ENCODE data around the gene DUSP10.

DUSP10 gene

DNA sequence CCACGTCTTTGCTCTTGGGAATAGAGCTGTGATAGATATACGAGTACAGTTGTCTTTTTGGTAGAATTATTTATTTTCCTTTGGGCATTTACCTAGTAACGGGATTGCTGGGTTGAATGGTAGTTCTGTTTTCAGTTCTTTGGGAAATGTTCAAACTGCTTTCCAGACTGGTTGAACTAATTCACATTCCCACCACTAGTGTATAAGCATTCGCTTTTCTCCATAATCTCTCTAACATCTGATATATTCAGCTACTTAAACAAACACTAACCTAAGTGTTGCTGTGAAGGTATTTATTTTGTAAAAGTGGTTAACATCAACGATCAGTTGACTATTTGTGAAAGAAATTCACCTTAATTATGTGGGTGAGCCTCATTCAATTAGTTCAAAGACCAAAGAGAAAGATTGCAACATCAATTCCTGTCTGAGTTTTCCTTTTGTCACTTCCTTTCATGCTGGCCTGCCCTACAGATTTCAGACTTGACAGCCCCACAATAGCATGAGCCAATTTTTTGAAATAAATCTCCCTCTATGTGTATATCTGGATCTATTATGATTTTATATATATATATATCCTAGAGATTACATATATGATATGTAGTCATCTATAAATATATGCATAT lies 26.7 kb upstream of the DUSP10 start:
- H3F3A ChIP-seq (ENCODE audit: low read depth) = no peaks in the 10 kb centered on the region
- no peaks in the 10 kb centered on the region for H4K20me1 ChIP-seq (ENCODE audit: insufficient read depth, low read length, poor library complexity, severe bottlenecking)
- H3K27me3 ChIP-seq (ENCODE audit: insufficient read depth, low read length, poor library complexity, severe bottlenecking) = no peaks in the 10 kb centered on the region
- no peaks in the 10 kb centered on the region for H3K9me2 ChIP-seq (replicated peaks; ENCODE audit: low read depth, low read length)
- no peak for TF ChIP-seq EZH2phosphoT487 (IDR thresholded peaks at IDR 0.05; ENCODE audit: borderline replicate concordance)
- TF ChIP-seq, protein P1, sequence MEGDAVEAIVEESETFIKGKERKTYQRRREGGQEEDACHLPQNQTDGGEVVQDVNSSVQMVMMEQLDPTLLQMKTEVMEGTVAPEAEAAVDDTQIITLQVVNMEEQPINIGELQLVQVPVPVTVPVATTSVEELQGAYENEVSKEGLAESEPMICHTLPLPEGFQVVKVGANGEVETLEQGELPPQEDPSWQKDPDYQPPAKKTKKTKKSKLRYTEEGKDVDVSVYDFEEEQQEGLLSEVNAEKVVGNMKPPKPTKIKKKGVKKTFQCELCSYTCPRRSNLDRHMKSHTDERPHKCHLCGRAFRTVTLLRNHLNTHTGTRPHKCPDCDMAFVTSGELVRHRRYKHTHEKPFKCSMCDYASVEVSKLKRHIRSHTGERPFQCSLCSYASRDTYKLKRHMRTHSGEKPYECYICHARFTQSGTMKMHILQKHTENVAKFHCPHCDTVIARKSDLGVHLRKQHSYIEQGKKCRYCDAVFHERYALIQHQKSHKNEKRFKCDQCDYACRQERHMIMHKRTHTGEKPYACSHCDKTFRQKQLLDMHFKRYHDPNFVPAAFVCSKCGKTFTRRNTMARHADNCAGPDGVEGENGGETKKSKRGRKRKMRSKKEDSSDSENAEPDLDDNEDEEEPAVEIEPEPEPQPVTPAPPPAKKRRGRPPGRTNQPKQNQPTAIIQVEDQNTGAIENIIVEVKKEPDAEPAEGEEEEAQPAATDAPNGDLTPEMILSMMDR (conservative IDR thresholded peaks at IDR 0.05; ENCODE audit: low read length) = 0 out of 2 replicates have a peak, but pooled peaks have one; percentile 11
- H2AFZ ChIP-seq (ENCODE audit: low read length) = 0 out of 2 replicates have a peak overlapping the region, but pooled peaks have one; percentile 16
- H3K4me3 ChIP-seq (ENCODE audit: low read length, poor library complexity, severe bottlenecking) = no peak overlapping the region
- no peak overlapping the region for H3K9ac ChIP-seq (ENCODE audit: low read depth, low read length, poor library complexity, severe bottlenecking)
- no peaks in the 10 kb centered on the region for H3K36me3 ChIP-seq (ENCODE audit: insufficient read depth, low read length)
- H3K79me2 ChIP-seq (ENCODE audit: insufficient read depth, low read length) = no peaks in the 10 kb centered on the region
- H3K4me1 ChIP-seq (ENCODE audit: insufficient read depth, low read length, poor library complexity, severe bottlenecking) = peaks cover 19% of the 10 kb centered on the region
- H3K4me2 ChIP-seq (ENCODE audit: low read depth, low read length, poor library complexity, severe bottlenecking) = peak overlapping the region; percentile 8
- H3K9me3 ChIP-seq (ENCODE audit: insufficient read depth, low read depth, low read length) = no peaks in the 10 kb centered on the region

DNA sequence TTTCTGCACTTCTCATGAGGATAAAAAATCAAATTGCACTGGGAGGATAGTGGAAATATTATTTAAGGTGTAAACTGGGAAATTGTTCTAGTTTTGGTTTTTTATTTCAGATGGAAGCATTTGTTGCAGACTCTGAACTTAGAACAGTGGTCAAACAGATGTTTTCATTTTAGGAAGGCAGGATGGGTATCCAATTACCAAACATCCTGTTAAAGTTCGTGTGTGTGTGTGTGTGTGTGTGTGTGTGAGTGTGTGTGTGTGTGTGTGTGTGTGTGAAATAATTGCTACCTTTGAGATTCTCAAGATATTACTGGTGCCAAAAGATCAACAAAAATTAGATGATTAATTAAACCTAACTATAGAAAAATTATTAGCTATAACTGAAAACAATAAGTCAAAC lies 24.3 kb upstream of the DUSP10 start:
- H4K20me1 ChIP-seq (ENCODE audit: insufficient read depth, low read length, poor library complexity, severe bottlenecking) = no peaks in the 10 kb centered on the region
- TF ChIP-seq EZH2phosphoT487 (IDR thresholded peaks at IDR 0.05; ENCODE audit: borderline replicate concordance) = no peak
- TF ChIP-seq, protein P1 (conservative IDR thresholded peaks at IDR 0.05; ENCODE audit: low read length) = no peak
- no peak overlapping the region for H3K4me3 ChIP-seq (ENCODE audit: low read length, poor library complexity, severe bottlenecking)

DNA sequence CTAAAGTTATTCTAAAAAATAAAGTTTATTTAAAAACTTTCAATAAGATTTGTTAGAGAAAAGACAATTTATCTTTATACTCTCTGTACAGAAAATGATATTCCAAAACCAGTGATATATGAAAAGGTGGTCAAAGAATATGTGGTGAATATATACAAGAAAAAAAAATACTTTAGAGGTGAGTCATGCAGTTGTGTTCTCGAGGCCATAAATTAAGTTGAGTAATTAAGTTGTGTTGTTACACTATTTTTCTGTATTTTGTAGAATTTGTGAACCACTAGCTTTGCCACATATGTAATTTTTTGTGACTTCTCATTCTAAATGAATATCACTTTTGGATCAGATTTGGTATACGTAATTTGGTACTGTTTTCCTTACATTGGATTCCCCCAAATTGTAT lies 23.6 kb upstream of the DUSP10 start:
- Histone ChIP-seq H2AFZ (ENCODE audit: low read length) (no peak overlapping the region), H3K27me3 (ENCODE audit: insufficient read depth, low read length, poor library complexity, severe bottlenecking) (no peaks in the 10 kb centered on the region), H3K9ac (ENCODE audit: low read depth, low read length, poor library complexity, severe bottlenecking) (peak overlapping the region; percentile 41), H4K20me1 (ENCODE audit: insufficient read depth, low read length, poor library complexity, severe bottlenecking) (no peaks in the 10 kb centered on the region), H3K4me2 (ENCODE audit: low read depth, low read length, poor library complexity, severe bottlenecking) (peak overlapping the region; percentile 43), H3K79me2 (ENCODE audit: insufficient read depth, low read length) (no peaks in the 10 kb centered on the region), H3K9me3 (ENCODE audit: insufficient read depth, low read depth, low read length) (no peaks in the 10 kb centered on the region), H3K4me1 (ENCODE audit: insufficient read depth, low read length, poor library complexity, severe bottlenecking) (peaks cover 33% of the 10 kb centered on the region), H3K9me2 (replicated peaks; ENCODE audit: low read depth, low read length) (no peaks in the 10 kb centered on the region), H3K36me3 (ENCODE audit: insufficient read depth, low read length) (no peaks in the 10 kb centered on the region), H3F3A (ENCODE audit: low read depth) (no peaks in the 10 kb centered on the region), H3K4me3 (ENCODE audit: low read length, poor library complexity, severe bottlenecking) (no peak overlapping the region)
- TF ChIP-seq EZH2phosphoT487 (IDR thresholded peaks at IDR 0.05; ENCODE audit: borderline replicate concordance) = no peak
- TF ChIP-seq, protein P1 (conservative IDR thresholded peaks at IDR 0.05; ENCODE audit: low read length) = no peak

More for the DNA sequence above, 24.3 kb upstream of the DUSP10 start:
- H3K9ac ChIP-seq (ENCODE audit: low read depth, low read length, poor library complexity, severe bottlenecking) = peak overlapping the region; percentile 41
- H3K9me3 ChIP-seq (ENCODE audit: insufficient read depth, low read depth, low read length) = no peaks in the 10 kb centered on the region
- H3K9me2 ChIP-seq (replicated peaks; ENCODE audit: low read depth, low read length) = no peaks in the 10 kb centered on the region
- H3K79me2 ChIP-seq (ENCODE audit: insufficient read depth, low read length) = no peaks in the 10 kb centered on the region
- peaks cover 26% of the 10 kb centered on the region for H3K4me1 ChIP-seq (ENCODE audit: insufficient read depth, low read length, poor library complexity, severe bottlenecking)
- H2AFZ ChIP-seq (ENCODE audit: low read length) = no peak overlapping the region
- no peaks in the 10 kb centered on the region for H3F3A ChIP-seq (ENCODE audit: low read depth)
- peak overlapping the region; percentile 43 for H3K4me2 ChIP-seq (ENCODE audit: low read depth, low read length, poor library complexity, severe bottlenecking)
- no peaks in the 10 kb centered on the region for H3K27me3 ChIP-seq (ENCODE audit: insufficient read depth, low read length, poor library complexity, severe bottlenecking)
- H3K36me3 ChIP-seq (ENCODE audit: insufficient read depth, low read length) = no peaks in the 10 kb centered on the region
